ENCODE measurements around the gene SPRN. TPM values are rescaled to one million over a fixed set of nuclear protein-coding genes. Genes with fewer than 3 reads are reported as not detected.
"Not testable (repeated sequence)": the region's sequence is repeated elsewhere in the genome, so short reads cannot be mapped to it uniquely, and the experiment has no call there.

Gene SPRN
- total and polyA plus RNA-seq, 11 donors: 0.04 to 0.25 (median 0.11) TPM; not detected in 6

GRCh38 chr10:133388236-133388972 lies 36.0 kb downstream of the SPRN start:
- H3K4me3 ChIP-seq: peak overlapping the region in 1 of 12 donors; percentile 50
- ATAC-seq (no peak), DNase-seq (peak in 1 of 5 donors; percentile 12)
- H3K4me1 ChIP-seq: peaks cover 0 to 34% (median under 1%) of the 10 kb centered on the region in 12 donors
- WGBS, 4 donors: 83 to 90% (median 88%) methylated on average over 5 to 17 of the region's 17 CpGs
- TF ChIP-seq, protein P1, sequence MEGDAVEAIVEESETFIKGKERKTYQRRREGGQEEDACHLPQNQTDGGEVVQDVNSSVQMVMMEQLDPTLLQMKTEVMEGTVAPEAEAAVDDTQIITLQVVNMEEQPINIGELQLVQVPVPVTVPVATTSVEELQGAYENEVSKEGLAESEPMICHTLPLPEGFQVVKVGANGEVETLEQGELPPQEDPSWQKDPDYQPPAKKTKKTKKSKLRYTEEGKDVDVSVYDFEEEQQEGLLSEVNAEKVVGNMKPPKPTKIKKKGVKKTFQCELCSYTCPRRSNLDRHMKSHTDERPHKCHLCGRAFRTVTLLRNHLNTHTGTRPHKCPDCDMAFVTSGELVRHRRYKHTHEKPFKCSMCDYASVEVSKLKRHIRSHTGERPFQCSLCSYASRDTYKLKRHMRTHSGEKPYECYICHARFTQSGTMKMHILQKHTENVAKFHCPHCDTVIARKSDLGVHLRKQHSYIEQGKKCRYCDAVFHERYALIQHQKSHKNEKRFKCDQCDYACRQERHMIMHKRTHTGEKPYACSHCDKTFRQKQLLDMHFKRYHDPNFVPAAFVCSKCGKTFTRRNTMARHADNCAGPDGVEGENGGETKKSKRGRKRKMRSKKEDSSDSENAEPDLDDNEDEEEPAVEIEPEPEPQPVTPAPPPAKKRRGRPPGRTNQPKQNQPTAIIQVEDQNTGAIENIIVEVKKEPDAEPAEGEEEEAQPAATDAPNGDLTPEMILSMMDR (IDR thresholded peaks at IDR 0.05): no peak
- TF ChIP-seq POLR2A (IDR thresholded peaks at IDR 0.05): no peak
- no peaks in the 10 kb centered on the region for H3K27me3 ChIP-seq
- peaks cover 0 to 10% (median 3%) of the 10 kb centered on the region in 9 donors for H3K36me3 ChIP-seq
- H3K9me3 ChIP-seq: no peaks in the 10 kb centered on the region
- peak overlapping the region in 2 of 12 donors; percentile 51 to 90 for H3K27ac ChIP-seq
- intact Hi-C loops (cut with DNase I): no loop called here

DNA sequence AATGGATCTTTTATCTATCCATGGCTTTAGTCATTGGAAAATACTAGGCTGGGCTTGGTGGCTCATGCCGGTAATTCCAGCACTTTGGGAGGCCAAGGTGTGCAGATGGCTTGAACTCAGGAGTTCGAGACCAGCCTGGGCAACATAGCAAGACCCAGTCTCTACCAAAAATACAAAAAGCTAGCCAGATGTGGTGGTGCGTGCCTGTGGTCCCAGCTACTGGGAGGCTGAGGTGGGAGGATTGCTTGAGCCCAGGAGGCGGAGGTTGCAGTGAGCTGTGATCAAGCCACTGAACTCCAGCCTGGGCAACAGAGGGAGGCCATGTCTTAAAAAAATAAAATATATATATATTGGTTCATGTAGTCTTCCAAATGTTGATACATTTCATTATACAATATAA lies 37.5 kb downstream of the SPRN start:
- DNase-seq: not testable (repeated sequence)

GRCh38 chr10:133385214-133385613 lies 39.2 kb downstream of the SPRN start:
- Histone ChIP-seq H3K27me3 (no peaks in the 10 kb centered on the region), H3K9me3 (no peaks in the 10 kb centered on the region), H3K36me3 (peaks cover 0 to 10% (median 3%) of the 10 kb centered on the region in 9 donors), H3K4me3 (no peak overlapping the region), H3K27ac (no peak overlapping the region), H3K4me1 (peaks cover 0 to 27% (median 0%) of the 10 kb centered on the region in 12 donors)
- DNase-seq (peak in 1 of 5 donors; percentile 3), ATAC-seq (no peak)
- intact Hi-C loops (cut with DNase I): no loop called here
- TF ChIP-seq POLR2A (IDR thresholded peaks at IDR 0.05): no peak
- TF ChIP-seq, protein P1 (IDR thresholded peaks at IDR 0.05): no peak
- WGBS, 4 donors: 86 to 99% (median 94%) methylated on average over 2 of the region's 2 CpGs

More for the DNA sequence above, 37.5 kb downstream of the SPRN start:
- peaks cover 0 to 30% (median 0%) of the 10 kb centered on the region in 12 donors for H3K4me1 ChIP-seq
- H3K27me3 ChIP-seq; H3K4me3 ChIP-seq; H3K27ac ChIP-seq; H3K36me3 ChIP-seq; ATAC-seq; H3K9me3 ChIP-seq; intact Hi-C loops (cut with DNase I): not testable (repeated sequence)
- WGBS, 4 donors: 94 to 97% (median 96%) methylated on average over 4 of the region's 4 CpGs

GRCh38 chr10:133384071-133384470 lies 40.4 kb downstream of the SPRN start:
- Histone ChIP-seq H3K4me3 (no peak overlapping the region), H3K27ac (no peak overlapping the region), H3K4me1 (peaks cover 0 to 24% (median 6%) of the 10 kb centered on the region in 12 donors), H3K9me3 (no peaks in the 10 kb centered on the region), H3K27me3 (no peaks in the 10 kb centered on the region), H3K36me3 (peaks cover 0 to 10% (median 1%) of the 10 kb centered on the region in 9 donors)
- DNase-seq (peak in 1 of 5 donors; percentile 11), ATAC-seq (no peak)
- TF ChIP-seq, protein P1 (IDR thresholded peaks at IDR 0.05): no peak
- no peak for TF ChIP-seq POLR2A (IDR thresholded peaks at IDR 0.05)
- intact Hi-C loops (cut with DNase I): no loop called here
- WGBS, 4 donors: 91 to 94% (median 92%) methylated on average over 13 of the region's 13 CpGs

Data from heart left ventricle (tissue), 16 donors.